Activated CD4-positive, CD25-positive, alpha-beta regulatory T cell treated with anti-CD3 and anti-CD28 coated beads, Interleukin-2, amount 50 U/mL, for 24 hours (primary cell): ENCODE data around the gene ADAMTS15.

Experiments used
- ATAC-seq, 2 donors: fragments of 150-1000 bp; cut with Tn5 transposase; one replicate each; pipeline ENCODE4 v1.10.0; 2021; ENCODE audit warnings: mild to moderate bottlenecking in 1 of 2, moderate library complexity in 1 of 2

Gene ADAMTS15

DNA sequence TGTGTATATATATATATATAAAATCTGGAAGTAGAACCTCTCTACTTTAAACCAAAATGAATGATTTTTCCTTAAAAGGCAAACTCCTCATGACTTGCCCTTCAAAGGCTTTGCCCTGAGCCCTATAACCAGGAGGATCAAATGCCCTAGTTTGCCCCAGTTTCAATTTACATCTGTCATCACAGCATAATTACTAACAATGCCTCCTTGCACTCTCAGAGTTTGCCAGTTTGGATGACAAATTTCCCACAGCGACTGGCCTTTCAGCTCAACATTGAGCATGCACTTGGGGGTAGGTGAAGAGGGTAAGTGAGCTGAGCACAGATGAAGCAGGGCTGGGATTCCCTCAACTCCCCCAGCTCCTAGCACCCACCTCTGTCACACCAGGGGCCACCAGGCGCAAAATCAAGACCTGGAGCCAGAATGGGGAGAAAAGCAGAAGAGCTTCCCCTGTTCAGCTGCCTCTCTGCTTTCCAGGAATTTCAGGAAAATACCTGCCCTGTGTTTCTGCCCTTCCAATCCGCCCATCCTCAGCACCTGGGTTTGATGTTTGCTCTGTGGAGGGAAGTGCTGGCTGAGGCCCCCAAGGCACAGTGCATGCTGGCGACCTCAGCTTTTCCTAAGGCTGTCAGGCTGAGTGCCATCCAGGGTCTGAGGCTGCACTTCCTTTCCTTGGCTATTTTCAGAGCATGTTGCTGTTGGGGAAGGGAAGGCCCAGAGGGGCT, 67.5 kb downstream of the ADAMTS15 start:
- no peak for ATAC-seq

GRCh38 chr11:130516554-130517505, 68.4 kb downstream of the ADAMTS15 start:
- ATAC-seq = no peak

DNA sequence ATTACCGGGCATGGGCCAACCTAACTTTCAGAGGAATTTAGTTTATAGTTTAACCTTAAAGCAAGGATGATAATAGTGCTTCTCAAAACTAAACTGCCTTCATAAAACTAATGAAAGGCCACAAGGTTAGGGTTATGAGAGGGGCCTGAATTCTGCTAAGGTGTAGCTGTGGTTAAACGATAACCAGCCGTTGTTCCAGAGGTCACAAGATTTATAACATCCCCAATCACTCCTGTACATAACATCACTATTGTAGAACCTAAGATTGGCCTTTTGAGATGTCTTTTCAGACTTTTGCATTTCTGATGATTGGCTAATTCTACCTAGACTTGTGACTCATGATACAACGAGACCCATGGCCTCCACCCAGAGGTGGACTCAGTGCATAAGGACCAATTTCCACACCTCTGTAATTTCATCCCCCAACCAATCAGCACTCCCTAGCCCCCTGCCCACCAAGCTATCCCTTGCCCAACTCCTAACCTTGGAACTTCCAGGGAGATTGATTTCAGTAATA, 69.8 kb downstream of the ADAMTS15 start:
- no peak for ATAC-seq

- ATAC-seq = no peak
Observed at GRCh38 chr11:130519128-130519932, 70.9 kb downstream of the ADAMTS15 start.

DNA sequence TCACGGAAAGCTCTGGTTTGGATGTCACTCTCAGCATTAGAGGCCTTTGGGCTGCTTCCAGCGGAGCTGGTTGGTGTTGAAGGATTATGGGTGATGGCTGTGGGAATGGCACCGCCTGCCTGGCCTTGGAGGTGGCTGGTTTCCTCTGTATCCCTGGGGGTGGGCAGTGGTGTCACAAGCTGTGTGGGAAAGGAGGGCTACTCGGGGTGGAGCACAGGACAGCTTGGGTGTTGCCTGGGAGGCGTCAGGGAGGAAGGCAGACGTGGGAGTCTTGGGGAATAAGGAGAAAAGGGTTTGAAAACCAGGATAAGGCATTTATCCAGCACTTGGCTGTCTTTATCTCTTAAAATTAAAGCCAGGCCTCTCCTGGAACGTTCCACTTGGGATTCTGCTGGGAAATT, 71.8 kb downstream of the ADAMTS15 start:
- no peak for ATAC-seq

GRCh38 chr11:130522284-130522961, 74.0 kb downstream of the ADAMTS15 start:
- ATAC-seq = no peak

DNA sequence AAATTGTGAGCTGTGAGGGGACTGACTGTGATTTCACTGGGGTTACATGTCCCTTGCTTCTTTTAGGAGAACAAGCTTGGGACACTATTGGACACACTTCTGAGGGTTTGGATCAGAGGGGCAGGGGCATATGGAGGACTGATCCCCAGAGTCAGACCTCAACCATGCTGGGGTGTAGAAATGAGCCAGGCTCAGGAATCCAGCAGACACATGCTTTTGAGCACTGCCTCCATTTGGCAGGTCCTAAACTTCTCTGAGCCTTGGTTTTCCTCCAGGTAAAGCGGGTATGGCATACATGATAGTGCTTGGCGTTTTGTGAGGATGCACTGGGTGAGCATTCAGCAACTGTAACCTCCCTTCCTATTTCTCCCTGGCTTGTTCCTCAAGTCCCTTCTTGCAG, 74.7 kb downstream of the ADAMTS15 start:
- no peak for ATAC-seq

- ATAC-seq = no peak
Observed at GRCh38 chr11:130523609-130524008, 75.2 kb downstream of the ADAMTS15 start.

DNA sequence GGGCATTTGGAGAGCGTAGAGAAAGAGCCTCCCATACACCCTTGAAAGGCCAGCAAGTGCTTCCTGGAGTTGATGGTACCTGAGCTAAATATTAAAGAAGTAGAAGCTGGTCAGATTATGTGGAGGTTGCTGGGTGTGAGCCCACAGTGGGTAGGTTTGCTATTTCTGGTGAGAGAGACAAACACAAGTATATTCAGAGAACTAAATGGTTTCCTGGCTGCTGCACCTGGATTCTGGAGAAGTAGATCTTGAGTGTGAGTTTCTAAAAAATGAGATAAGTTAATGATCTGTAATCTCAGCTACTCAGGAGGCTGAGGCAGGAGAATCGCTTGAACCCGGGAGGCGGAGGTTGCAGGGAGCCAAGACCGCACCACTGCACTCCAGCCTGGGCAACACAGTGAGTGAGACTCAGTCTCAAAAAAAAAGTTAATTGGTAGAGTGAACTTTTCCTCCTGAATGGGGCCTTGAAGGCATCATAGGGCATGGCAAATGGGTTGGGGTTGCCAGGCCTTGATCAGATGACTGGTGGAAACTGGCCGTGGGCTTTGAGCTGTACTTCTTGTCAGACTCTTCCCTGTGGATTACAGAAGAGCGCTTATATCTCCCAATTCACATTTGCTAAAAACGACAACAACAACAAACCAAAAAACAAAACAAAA, 75.8 kb downstream of the ADAMTS15 start:
- ATAC-seq = no peak

DNA sequence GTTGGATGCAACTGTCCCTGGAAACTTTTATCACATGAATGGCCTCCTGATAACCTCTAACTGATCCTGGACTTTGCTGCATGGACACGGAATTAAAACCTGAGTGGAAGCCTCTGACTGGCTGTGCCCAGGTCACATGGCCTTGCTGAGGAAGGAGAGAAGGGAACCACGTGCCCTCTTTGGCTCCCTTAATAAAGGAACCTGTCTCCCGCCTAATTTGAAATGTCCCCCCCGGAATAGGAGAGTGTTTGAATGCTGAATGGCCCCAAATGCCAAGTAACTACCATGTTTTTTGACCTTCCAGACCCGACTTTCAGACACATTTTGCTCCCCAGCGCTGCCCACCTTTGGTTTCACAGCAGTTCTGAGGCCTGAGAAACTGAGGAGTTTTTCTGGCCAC, 76.9 kb downstream of the ADAMTS15 start:
- no peak for ATAC-seq
